ENCODE measurements around the gene TK2.

TK2 gene

DNA sequence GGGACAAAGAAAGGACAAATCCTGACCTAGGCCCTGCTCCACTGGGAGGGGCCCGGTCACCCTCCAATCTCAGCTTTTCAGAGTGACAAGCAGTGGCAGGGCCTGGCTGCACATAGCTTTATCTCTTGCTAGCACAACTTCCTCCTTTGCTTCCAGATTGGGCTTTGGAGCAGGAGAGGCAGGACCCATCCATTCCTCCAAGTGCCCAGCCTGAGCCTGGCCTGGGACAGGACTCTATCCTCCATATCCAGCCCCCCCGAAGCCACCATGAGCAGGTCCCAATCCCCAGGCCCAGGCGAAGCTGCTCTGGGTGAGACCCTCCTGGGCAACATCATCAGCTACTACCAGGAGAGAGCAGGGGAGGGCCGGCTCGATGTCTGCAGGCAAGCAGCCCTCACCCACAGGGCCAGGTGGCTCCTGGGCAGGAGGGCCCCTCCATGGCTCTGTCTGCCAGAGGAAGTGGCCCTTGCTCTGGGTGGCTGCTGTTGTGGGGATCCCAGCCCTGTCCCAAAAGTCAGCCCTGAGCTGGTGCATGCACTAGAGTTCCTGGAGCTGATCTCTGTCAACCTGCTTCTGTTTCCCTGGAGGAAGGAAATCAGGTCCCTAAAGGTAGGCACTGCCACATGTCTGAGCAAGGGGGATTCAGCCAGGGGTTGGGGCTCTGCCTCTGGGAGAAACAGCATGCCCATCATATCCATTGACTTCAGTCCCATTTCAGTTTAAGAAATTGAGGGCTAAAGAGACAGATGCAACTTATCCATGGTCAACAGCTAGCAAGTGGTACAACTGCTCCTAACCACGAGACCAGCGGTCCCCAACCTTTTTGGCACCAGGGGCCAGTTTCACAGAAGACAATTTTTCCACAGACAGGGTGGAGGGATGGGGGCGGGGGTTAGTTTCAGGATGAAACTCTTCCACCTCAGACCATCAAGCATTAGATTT is 58.9 kb downstream of the TK2 start:
- no peak for TF ChIP-seq CTCF (conservative IDR thresholded peaks at IDR 0.05)

DNA sequence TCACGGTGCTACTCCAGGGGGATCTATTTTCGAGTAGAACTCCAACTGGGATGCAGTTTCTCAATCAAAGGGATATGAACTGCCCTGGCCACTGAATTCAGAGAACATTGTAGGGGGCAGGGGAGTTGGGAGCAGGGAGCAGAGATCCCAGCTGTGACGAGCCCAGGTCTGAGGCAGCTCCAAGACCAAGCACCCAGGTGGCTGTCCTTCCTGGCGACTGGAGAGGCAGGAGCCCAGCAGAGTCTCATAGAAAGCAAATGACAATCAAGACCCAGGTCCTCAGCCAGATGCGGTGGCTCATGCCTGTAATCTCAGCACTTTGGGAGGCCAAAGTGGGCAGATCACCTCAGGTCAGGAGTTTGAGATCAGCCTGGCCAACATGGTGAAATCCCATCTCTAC is 60.1 kb downstream of the TK2 start:
- TF ChIP-seq CTCF (conservative IDR thresholded peaks at IDR 0.05) = no peak
- H3K27ac ChIP-seq = no peak overlapping the region

More for the DNA sequence above, 58.9 kb downstream of the TK2 start:
- H3K27ac ChIP-seq = no peak overlapping the region

- TF ChIP-seq CTCF (conservative IDR thresholded peaks at IDR 0.05) = no peak
- H3K27ac ChIP-seq = no peak overlapping the region
Observed at GRCh38 chr16:66489385-66489784, 60.5 kb downstream of the TK2 start.

DNA sequence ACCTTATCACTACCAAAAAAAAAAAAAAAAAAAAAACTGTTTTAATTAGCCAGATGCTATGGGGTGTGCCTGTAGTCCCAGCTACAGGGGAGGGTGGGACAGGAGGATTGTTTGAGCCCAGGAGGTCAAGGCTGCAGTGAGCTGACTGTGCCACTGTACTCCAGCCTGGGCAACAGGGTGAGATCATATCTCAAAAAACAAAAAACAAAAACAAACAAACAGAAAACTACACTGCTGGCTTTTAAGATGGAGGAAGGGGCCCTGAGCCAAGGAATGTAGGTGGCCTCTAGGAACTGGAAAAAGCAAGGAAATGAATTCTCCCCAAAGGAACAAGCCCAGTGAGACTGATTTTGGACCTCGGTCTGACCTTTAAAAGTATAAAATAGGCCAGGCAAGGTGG is 61.4 kb downstream of the TK2 start:
- no peak for TF ChIP-seq CTCF (conservative IDR thresholded peaks at IDR 0.05)

GRCh38 chr16:66487580-66488275 is 62.2 kb downstream of the TK2 start:
- H3K27ac ChIP-seq = no peak overlapping the region

More for the DNA sequence above, 61.4 kb downstream of the TK2 start:
- H3K27ac ChIP-seq = no peak overlapping the region

DNA sequence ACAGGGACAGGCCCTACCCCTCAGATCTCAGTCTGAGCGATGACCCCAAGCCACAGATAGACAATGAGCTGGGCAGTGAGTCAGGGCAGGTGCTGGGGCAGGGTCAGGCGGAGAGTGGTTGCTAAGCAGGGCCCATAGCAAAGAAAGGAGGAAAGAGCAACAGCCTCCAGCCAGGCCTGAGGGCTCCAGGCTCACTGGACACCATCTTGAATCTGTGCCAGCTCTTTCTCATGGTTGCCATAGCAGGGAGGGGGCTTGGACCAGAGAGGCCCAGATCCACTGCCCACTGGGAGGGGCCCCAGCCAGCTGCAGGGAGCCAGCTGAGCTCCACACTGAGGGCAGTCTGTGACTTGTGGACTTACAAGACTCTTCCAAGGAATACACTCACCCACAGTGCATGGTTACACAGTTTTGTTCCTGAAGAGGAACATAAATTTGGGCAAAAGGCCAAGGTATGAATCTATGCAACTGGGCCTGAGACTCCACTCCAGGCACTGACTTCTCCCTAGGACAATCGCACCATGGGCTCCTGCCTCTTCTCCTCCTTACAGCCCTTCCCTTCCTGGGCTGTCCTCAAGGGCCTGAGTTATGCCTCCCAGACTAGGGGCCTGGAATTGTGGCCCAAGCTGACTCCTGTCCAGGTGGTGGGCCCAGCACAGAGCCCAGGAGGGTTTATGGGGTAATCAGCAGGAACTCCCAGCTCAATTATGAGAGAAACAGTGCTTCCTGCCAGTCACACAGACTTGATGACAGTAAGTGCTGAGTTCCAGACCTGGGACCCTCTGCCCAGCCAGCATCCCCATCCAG is 62.9 kb downstream of the TK2 start:
- no peak for TF ChIP-seq CTCF (conservative IDR thresholded peaks at IDR 0.05)
- H3K27ac ChIP-seq = no peak overlapping the region; the same call in 1 of the 2 replicates

More at GRCh38 chr16:66487580-66488275, 62.2 kb downstream of the TK2 start:
- TF ChIP-seq CTCF (conservative IDR thresholded peaks at IDR 0.05) = no peak

Measured in VCaP (cell line).